ENCODE measurements around the gene SETD3.

SETD3 gene

GRCh38 chr14:99479906-99480869 lies at the start of gene SETD3:
TSS of gene SETD3 (minus strand) at chr14:99480859. CDS start at chr14:99465805, 15,054 bp downstream.
- TF ChIP-seq CTCF (IDR thresholded peaks at IDR 0.05; ENCODE audit: low read depth, low read length): peak; percentile 14
- no peak for DNase-seq (ENCODE audit: extremely low read depth, low read depth)

GRCh38 chr14:99529899-99530298 lies 49.2 kb upstream of the SETD3 start:
- no peak; the same call in none of the 2 replicates for TF ChIP-seq CTCF (IDR thresholded peaks at IDR 0.05; ENCODE audit: low read depth, low read length)

GRCh38 chr14:99527427-99528076 lies 46.9 kb upstream of the SETD3 start:
- TF ChIP-seq CTCF (IDR thresholded peaks at IDR 0.05; ENCODE audit: low read depth, low read length): no peak
- DNase-seq (ENCODE audit: extremely low read depth, low read depth): no peak

More at GRCh38 chr14:99529899-99530298, 49.2 kb upstream of the SETD3 start:
- DNase-seq (ENCODE audit: extremely low read depth, low read depth): no peak

- TF ChIP-seq CTCF (IDR thresholded peaks at IDR 0.05; ENCODE audit: low read depth, low read length): no peak
- DNase-seq (ENCODE audit: extremely low read depth, low read depth): no peak
Observed at GRCh38 chr14:99527026-99527425, 46.4 kb upstream of the SETD3 start.

- no peak for DNase-seq (ENCODE audit: extremely low read depth, low read depth)
- no peak for TF ChIP-seq CTCF (IDR thresholded peaks at IDR 0.05; ENCODE audit: low read depth, low read length)
Observed at GRCh38 chr14:99525699-99526080, 45.0 kb upstream of the SETD3 start.

GRCh38 chr14:99524804-99525698 lies 44.4 kb upstream of the SETD3 start:
- DNase-seq (ENCODE audit: extremely low read depth, low read depth): no peak
- peak; percentile 46 for TF ChIP-seq CTCF (IDR thresholded peaks at IDR 0.05; ENCODE audit: low read depth, low read length)

Measured in AG09319 (cell line).